ENCODE measurements around the gene ASTN1.

Gene ASTN1

GRCh38 chr1:177069490-177069889, 95.0 kb downstream of the ASTN1 start:
- 82% methylated on average over 2 of the region's 3 CpGs for WGBS

GRCh38 chr1:177067752-177068410, 96.6 kb downstream of the ASTN1 start:
- Histone ChIP-seq H3K14ac (ENCODE audit: low read length in 2 of 2) (no peak overlapping the region), H3K36me3 (ENCODE audit: control insufficient read depth in 1 of 2, insufficient read depth in 2 of 2, low read depth in 1 of 2, low read length in 2 of 2) (no peaks in the 10 kb centered on the region), H3K4me1 (ENCODE audit: control insufficient read depth, insufficient read depth, low read depth, low read length) (no peaks in the 10 kb centered on the region), H3K27me3 (ENCODE audit: control insufficient read depth in 1 of 2, insufficient read depth in 1 of 2, low read length in 2 of 2) (peaks cover 0 to 2% of the 10 kb centered on the region in 2 experiments), H2BK120ac (ENCODE audit: low read depth, low read length) (no peak overlapping the region), H3K9me3 (ENCODE audit: control insufficient read depth, low read length) (no peaks in the 10 kb centered on the region), H3K4ac (ENCODE audit: low read depth in 1 of 2, low read length in 2 of 2) (no peak overlapping the region), H2BK12ac (ENCODE audit: low read length in 2 of 2) (no peak overlapping the region), H3K4me2 (ENCODE audit: low read length, poor library complexity, severe bottlenecking) (no peak overlapping the region), H3K23ac (ENCODE audit: low read length in 2 of 2) (no peak overlapping the region), H3K4me3 (ENCODE audit: insufficient read depth in 1 of 2, low read depth in 1 of 2, low read length in 2 of 2) (no peak overlapping the region), H4K8ac (ENCODE audit: low read length) (no peak overlapping the region), H2BK15ac (ENCODE audit: low read depth, poor library complexity, severe bottlenecking) (no peak overlapping the region), H3K18ac (ENCODE audit: low read depth in 1 of 2, low read length in 2 of 2) (no peak overlapping the region), H2BK5ac (ENCODE audit: low read depth, low read length, poor library complexity, severe bottlenecking) (no peak overlapping the region), H3K27ac (ENCODE audit: low read length, poor library complexity, severe bottlenecking) (no peak overlapping the region), H2AK5ac (ENCODE audit: low read length, severe bottlenecking) (no peak overlapping the region), H3K9ac (ENCODE audit: low read length) (no peak overlapping the region), H3K79me1 (replicated peaks; ENCODE audit: low read length, poor library complexity, severe bottlenecking) (no peaks in the 10 kb centered on the region), H4K91ac (ENCODE audit: low read length) (no peak overlapping the region), H2AFZ (ENCODE audit: low read depth, low read length) (no peak overlapping the region)
- 75% methylated on average over 7 of the region's 7 CpGs for WGBS
- no peak for DNase-seq

More at GRCh38 chr1:177069490-177069889, 95.0 kb downstream of the ASTN1 start:
- Histone ChIP-seq H3K18ac (ENCODE audit: low read depth in 1 of 2, low read length in 2 of 2) (no peak overlapping the region), H4K8ac (ENCODE audit: low read length) (no peak overlapping the region), H2BK15ac (ENCODE audit: low read depth, poor library complexity, severe bottlenecking) (no peak overlapping the region), H3K27me3 (ENCODE audit: control insufficient read depth in 1 of 2, insufficient read depth in 1 of 2, low read length in 2 of 2) (no peaks in the 10 kb centered on the region), H3K4me1 (ENCODE audit: control insufficient read depth, insufficient read depth, low read depth, low read length) (no peaks in the 10 kb centered on the region), H3K9me3 (ENCODE audit: control insufficient read depth, low read length) (no peaks in the 10 kb centered on the region), H3K4me2 (ENCODE audit: low read length, poor library complexity, severe bottlenecking) (no peak overlapping the region), H2AK5ac (ENCODE audit: low read length, severe bottlenecking) (no peak overlapping the region), H2BK12ac (ENCODE audit: low read length in 2 of 2) (no peak overlapping the region), H2BK5ac (ENCODE audit: low read depth, low read length, poor library complexity, severe bottlenecking) (no peak overlapping the region), H3K4me3 (ENCODE audit: insufficient read depth in 1 of 2, low read depth in 1 of 2, low read length in 2 of 2) (no peak overlapping the region), H3K4ac (ENCODE audit: low read depth in 1 of 2, low read length in 2 of 2) (no peak overlapping the region), H3K36me3 (ENCODE audit: control insufficient read depth in 1 of 2, insufficient read depth in 2 of 2, low read depth in 1 of 2, low read length in 2 of 2) (no peaks in the 10 kb centered on the region), H3K27ac (ENCODE audit: low read length, poor library complexity, severe bottlenecking) (no peak overlapping the region), H4K91ac (ENCODE audit: low read length) (no peak overlapping the region), H2BK120ac (ENCODE audit: low read depth, low read length) (no peak overlapping the region), H3K23ac (ENCODE audit: low read length in 2 of 2) (no peak overlapping the region), H3K14ac (ENCODE audit: low read length in 2 of 2) (no peak overlapping the region), H3K79me1 (replicated peaks; ENCODE audit: low read length, poor library complexity, severe bottlenecking) (no peaks in the 10 kb centered on the region), H2AFZ (ENCODE audit: low read depth, low read length) (no peak overlapping the region), H3K9ac (ENCODE audit: low read length) (no peak overlapping the region)
- DNase-seq = no peak

DNA sequence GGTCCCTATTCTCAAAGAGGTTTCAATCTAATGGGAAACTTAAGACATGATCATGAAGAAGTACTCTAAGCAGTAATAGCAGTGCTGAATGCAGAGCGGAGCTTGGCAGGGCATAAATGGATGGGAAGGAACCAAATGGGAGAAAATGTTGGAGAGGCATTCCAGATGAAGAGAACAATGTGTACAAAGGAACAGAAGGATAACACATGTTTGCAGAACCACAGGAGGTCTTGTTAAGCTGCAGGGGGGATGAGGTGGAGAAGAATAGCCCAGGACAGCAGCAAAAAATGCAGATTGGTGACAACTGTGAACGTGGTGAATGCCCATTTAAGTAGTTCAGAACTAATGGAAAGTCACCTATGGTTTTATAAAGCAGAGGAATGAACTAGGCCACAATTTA, 99.1 kb downstream of the ASTN1 start:
- no peak overlapping the region for H4K8ac ChIP-seq (ENCODE audit: low read length)
- no peak for DNase-seq
- WGBS = 40% methylated on average over 2 of the region's 2 CpGs
- H2AK5ac ChIP-seq (ENCODE audit: low read length, severe bottlenecking) = no peak overlapping the region
- no peak overlapping the region for H4K91ac ChIP-seq (ENCODE audit: low read length)
- no peaks in the 10 kb centered on the region for H3K9me3 ChIP-seq (ENCODE audit: control insufficient read depth, low read length)
- H2BK12ac ChIP-seq (ENCODE audit: low read length in 2 of 2) = no peak overlapping the region
- peaks cover 0 to 6% of the 10 kb centered on the region in 2 experiments for H3K27me3 ChIP-seq (ENCODE audit: control insufficient read depth in 1 of 2, insufficient read depth in 1 of 2, low read length in 2 of 2)
- no peaks in the 10 kb centered on the region for H3K79me1 ChIP-seq (replicated peaks; ENCODE audit: low read length, poor library complexity, severe bottlenecking)
- H3K14ac ChIP-seq (ENCODE audit: low read length in 2 of 2) = no peak overlapping the region
- no peaks in the 10 kb centered on the region for H3K4me1 ChIP-seq (ENCODE audit: control insufficient read depth, insufficient read depth, low read depth, low read length)
- no peak overlapping the region for H2BK5ac ChIP-seq (ENCODE audit: low read depth, low read length, poor library complexity, severe bottlenecking)
- no peak overlapping the region for H2AFZ ChIP-seq (ENCODE audit: low read depth, low read length)
- H3K4me2 ChIP-seq (ENCODE audit: low read length, poor library complexity, severe bottlenecking) = no peak overlapping the region
- H3K9ac ChIP-seq (ENCODE audit: low read length) = no peak overlapping the region
- no peak overlapping the region for H2BK15ac ChIP-seq (ENCODE audit: low read depth, poor library complexity, severe bottlenecking)
- no peak overlapping the region for H3K4me3 ChIP-seq (ENCODE audit: insufficient read depth in 1 of 2, low read depth in 1 of 2, low read length in 2 of 2)
- H3K18ac ChIP-seq (ENCODE audit: low read depth in 1 of 2, low read length in 2 of 2) = no peak overlapping the region
- H3K4ac ChIP-seq (ENCODE audit: low read depth in 1 of 2, low read length in 2 of 2) = no peak overlapping the region
- H2BK120ac ChIP-seq (ENCODE audit: low read depth, low read length) = no peak overlapping the region
- H3K23ac ChIP-seq (ENCODE audit: low read length in 2 of 2) = no peak overlapping the region
- no peak overlapping the region for H3K27ac ChIP-seq (ENCODE audit: low read length, poor library complexity, severe bottlenecking)
- H3K36me3 ChIP-seq (ENCODE audit: control insufficient read depth in 1 of 2, insufficient read depth in 2 of 2, low read depth in 1 of 2, low read length in 2 of 2) = no peaks in the 10 kb centered on the region

GRCh38 chr1:177063648-177064047, 100.9 kb downstream of the ASTN1 start:
- Histone ChIP-seq H2AK5ac (ENCODE audit: low read length, severe bottlenecking) (no peak overlapping the region), H3K4me3 (ENCODE audit: insufficient read depth in 1 of 2, low read depth in 1 of 2, low read length in 2 of 2) (no peak overlapping the region), H3K18ac (ENCODE audit: low read depth in 1 of 2, low read length in 2 of 2) (no peak overlapping the region), H3K4me2 (ENCODE audit: low read length, poor library complexity, severe bottlenecking) (no peak overlapping the region), H3K27me3 (ENCODE audit: control insufficient read depth in 1 of 2, insufficient read depth in 1 of 2, low read length in 2 of 2) (peaks cover 0 to 6% of the 10 kb centered on the region in 2 experiments), H3K79me1 (replicated peaks; ENCODE audit: low read length, poor library complexity, severe bottlenecking) (no peaks in the 10 kb centered on the region), H3K27ac (ENCODE audit: low read length, poor library complexity, severe bottlenecking) (no peak overlapping the region), H3K4me1 (ENCODE audit: control insufficient read depth, insufficient read depth, low read depth, low read length) (no peaks in the 10 kb centered on the region), H2BK5ac (ENCODE audit: low read depth, low read length, poor library complexity, severe bottlenecking) (no peak overlapping the region), H4K8ac (ENCODE audit: low read length) (no peak overlapping the region), H3K4ac (ENCODE audit: low read depth in 1 of 2, low read length in 2 of 2) (no peak overlapping the region), H2BK15ac (ENCODE audit: low read depth, poor library complexity, severe bottlenecking) (no peak overlapping the region), H3K9me3 (ENCODE audit: control insufficient read depth, low read length) (no peaks in the 10 kb centered on the region), H2BK120ac (ENCODE audit: low read depth, low read length) (no peak overlapping the region), H2BK12ac (ENCODE audit: low read length in 2 of 2) (no peak overlapping the region), H3K9ac (ENCODE audit: low read length) (no peak overlapping the region), H3K14ac (ENCODE audit: low read length in 2 of 2) (no peak overlapping the region), H3K36me3 (ENCODE audit: control insufficient read depth in 1 of 2, insufficient read depth in 2 of 2, low read depth in 1 of 2, low read length in 2 of 2) (no peaks in the 10 kb centered on the region), H3K23ac (ENCODE audit: low read length in 2 of 2) (no peak overlapping the region), H4K91ac (ENCODE audit: low read length) (no peak overlapping the region), H2AFZ (ENCODE audit: low read depth, low read length) (no peak overlapping the region)
- no peak for DNase-seq
- WGBS = 81% methylated on average over 6 of the region's 6 CpGs

All from mesenchymal stem cell (in vitro differentiated cells and primary cell).